BE2C (cell line): ENCODE measurements around the gene IRF6. TPM values are rescaled to one million over a fixed set of nuclear protein-coding genes. Genes with fewer than 3 reads are reported as not detected.

Source experiments
- DNase-seq: peaks from one replicate; pipeline ENCODE4 v3.0.0-alpha.2; 2020
- H3K27me3 ChIP-seq: fragments of 250-450 bp; sonication (Bioruptor Pico); 2 replicates; pipeline ENCODE4 v1.5.1; 2020; ENCODE audit warnings: mild to moderate bottlenecking
- H3K36me3 ChIP-seq: fragments of 250-450 bp; sonication (Bioruptor Pico); 2 replicates; pipeline ENCODE4 v1.5.1; 2020; ENCODE audit warnings: mild to moderate bottlenecking
- H3K4me1 ChIP-seq: fragments of 250-450 bp; sonication (Bioruptor Pico); 2 replicates; pipeline ENCODE4 v1.5.1; 2020
- H3K4me3 ChIP-seq: 2 replicates; pipeline ENCODE4 v1.5.1; 2011; ENCODE audit warnings: low read depth, low read length
- H3K9me3 ChIP-seq: fragments of 250-450 bp; sonication (Bioruptor Pico); 2 replicates; pipeline ENCODE4 v1.5.1; 2020
- polyA plus RNA-seq: library from polyadenylated mRNA; unstranded; fragments of >200 nt; gene quantifications from one replicate; pipeline ENCODE4 v1.2.1, GENCODE V29; 2012; ENCODE audit warnings: low read depth, missing spikeins; ENCODE audit not compliant: insufficient read length, insufficient read depth
- TF ChIP-seq, protein P1 (sequence below): IDR thresholded peaks from 2 replicates; pipeline ENCODE4 v1.5.1; 2012; ENCODE audit warnings: mild to moderate bottlenecking, low read depth, low read length

The IRF6 gene
- 4.9 TPM for polyA plus RNA-seq

DNA sequence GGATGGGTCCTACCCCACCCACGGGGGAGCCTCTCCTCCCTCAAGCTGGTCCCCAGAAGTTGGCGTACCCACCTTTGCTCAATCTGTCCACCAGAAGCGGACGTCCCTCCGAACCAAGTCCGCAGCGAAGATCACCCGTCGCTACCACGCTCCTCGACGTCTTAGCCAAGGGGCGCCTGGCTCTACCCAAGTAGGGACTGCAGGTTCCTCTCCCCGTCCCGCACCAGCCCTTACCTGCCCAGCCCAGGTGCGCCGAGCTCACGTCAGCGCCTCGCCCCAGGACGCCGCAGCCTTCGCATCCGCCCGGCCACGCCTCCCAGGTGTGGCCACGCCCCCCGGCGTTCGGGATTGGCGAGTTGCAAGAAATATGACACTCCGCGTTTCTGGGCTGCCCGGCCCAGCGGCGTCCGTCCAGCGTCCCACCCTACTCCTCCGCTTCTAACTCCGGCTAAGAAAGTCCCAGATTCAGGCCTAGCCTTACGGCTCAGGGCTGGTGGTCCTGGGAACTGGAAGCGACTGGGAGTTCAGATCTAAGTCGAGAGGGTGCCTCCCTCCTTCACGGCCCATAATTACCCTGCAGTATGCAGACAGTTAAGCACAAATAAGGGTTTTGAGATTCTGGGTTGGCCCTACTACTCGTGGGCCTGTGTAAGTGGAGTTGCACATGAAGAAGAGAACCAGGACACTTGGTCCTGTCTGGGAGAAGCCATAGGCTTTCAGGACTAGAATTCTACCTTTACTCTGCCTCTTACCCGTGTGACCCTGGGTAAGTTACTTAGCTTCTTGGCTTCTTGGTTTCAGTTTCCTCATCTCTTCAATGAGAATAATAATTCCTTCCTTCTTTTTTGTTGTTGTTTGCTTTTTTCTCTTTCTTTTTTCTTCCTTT lies at the start of gene IRF6:
IRF6 (minus strand) TSS at position 268 of the 886 bp plus-strand sequence. CDS start 4,729 bp downstream, outside the sequence.
- Histone ChIP-seq H3K9me3 (no peaks in the 10 kb centered on the region), H3K36me3 (no peaks in the 10 kb centered on the region), H3K4me3 (no peak within 1 kb of the TSS), H3K27me3 (no peaks in the 10 kb centered on the region), H3K4me1 (peaks cover 44% of the 10 kb centered on the region)
- TF ChIP-seq, protein P1, sequence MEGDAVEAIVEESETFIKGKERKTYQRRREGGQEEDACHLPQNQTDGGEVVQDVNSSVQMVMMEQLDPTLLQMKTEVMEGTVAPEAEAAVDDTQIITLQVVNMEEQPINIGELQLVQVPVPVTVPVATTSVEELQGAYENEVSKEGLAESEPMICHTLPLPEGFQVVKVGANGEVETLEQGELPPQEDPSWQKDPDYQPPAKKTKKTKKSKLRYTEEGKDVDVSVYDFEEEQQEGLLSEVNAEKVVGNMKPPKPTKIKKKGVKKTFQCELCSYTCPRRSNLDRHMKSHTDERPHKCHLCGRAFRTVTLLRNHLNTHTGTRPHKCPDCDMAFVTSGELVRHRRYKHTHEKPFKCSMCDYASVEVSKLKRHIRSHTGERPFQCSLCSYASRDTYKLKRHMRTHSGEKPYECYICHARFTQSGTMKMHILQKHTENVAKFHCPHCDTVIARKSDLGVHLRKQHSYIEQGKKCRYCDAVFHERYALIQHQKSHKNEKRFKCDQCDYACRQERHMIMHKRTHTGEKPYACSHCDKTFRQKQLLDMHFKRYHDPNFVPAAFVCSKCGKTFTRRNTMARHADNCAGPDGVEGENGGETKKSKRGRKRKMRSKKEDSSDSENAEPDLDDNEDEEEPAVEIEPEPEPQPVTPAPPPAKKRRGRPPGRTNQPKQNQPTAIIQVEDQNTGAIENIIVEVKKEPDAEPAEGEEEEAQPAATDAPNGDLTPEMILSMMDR = no peak
- DNase-seq = no peak

DNA sequence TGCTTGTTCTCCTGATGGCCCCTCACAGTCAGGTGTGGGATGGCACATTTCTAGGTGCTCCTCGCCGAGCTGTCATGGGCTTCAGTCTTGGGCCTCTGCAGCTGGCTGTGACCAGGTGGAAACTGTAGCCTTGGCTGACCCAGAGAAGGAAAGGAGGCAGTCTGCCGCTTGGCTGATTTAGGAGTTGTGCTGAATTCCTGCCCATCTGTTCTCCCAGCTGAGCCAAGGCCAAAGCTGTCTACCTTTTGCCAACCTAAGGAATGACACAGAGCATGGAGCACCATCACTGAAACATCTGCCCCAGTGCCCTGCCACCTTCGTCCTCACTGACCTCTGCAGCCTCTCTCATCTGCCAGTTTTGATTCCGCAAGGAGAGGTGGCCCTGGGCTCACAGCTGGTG lies 49.7 kb upstream of the IRF6 start:
- no peak overlapping the region for H3K4me3 ChIP-seq

DNA sequence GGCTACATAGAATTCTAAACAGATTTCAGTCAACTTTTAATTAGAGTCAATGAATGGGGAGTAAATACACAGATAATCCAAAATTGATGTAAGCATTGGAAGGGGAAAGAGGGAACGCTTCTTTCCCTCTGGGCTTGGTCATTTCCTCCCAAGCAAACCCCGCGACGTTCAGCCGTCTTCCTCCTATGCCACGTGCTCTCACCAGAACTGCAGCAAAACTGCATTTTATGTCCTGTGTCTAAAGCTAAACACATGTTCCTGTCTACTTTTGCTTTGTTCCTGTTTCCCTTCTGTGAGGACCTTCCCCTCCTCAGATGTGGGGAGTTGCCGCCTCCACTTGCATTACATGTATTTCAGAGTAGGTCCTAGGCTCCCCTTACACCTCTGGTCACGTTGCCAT lies 49.1 kb upstream of the IRF6 start:
- no peak for DNase-seq
- Histone ChIP-seq H3K9me3 (no peaks in the 10 kb centered on the region), H3K27me3 (no peaks in the 10 kb centered on the region), H3K4me3 (no peak overlapping the region), H3K4me1 (peaks cover 7% of the 10 kb centered on the region), H3K36me3 (peaks cover 42% of the 10 kb centered on the region)
- TF ChIP-seq, protein P1 = no peak

More for the DNA sequence above, 49.7 kb upstream of the IRF6 start:
- Histone ChIP-seq H3K4me1 (peaks cover 1% of the 10 kb centered on the region), H3K36me3 (peaks cover 38% of the 10 kb centered on the region), H3K9me3 (no peaks in the 10 kb centered on the region), H3K27me3 (no peaks in the 10 kb centered on the region)
- TF ChIP-seq, protein P1 = no peak
- DNase-seq = no peak

DNA sequence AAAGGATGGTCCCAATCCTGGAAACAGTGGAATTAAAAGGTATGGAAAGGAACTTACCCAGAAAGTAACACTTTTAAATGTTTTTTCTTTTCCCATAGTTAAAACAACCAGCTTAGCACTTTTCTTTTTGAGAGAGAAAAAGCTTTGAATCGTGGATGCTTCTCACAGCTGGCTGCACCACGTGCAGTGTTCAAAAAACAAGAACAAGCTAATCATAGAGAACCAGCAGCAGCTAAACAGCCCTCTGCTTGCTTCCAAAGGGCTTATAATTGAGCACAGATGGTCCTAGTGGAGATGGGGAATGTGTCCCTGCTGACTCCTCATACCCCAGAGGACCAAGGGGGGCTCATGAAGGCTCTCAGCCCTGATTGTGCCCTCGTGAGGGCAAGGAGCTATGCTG lies 48.3 kb upstream of the IRF6 start:
- Histone ChIP-seq H3K4me3 (no peak overlapping the region), H3K27me3 (no peaks in the 10 kb centered on the region), H3K4me1 (peaks cover 9% of the 10 kb centered on the region), H3K36me3 (peaks cover 47% of the 10 kb centered on the region), H3K9me3 (no peaks in the 10 kb centered on the region)
- no peak for DNase-seq
- TF ChIP-seq, protein P1 = no peak

DNA sequence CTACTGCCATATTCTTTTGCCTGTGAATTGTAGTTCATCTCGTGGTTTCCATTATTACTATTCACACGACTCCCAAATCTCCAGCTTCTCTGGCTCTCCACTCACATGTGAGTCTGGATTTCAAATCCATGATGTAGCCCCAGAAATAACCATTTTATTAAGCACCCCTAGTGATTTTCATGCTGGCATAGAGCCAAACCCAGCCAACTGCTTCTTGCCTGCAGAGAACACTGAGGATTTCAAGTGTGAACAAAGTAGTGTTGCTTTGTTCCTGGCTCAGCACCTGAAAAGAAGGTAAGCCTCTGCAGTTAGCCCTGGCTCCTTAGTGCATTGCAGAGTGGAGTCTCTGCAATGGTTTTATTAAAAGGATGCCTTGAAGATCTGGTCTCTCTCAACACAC lies 47.7 kb upstream of the IRF6 start:
- TF ChIP-seq, protein P1 = no peak
- no peak overlapping the region for H3K4me3 ChIP-seq
- H3K27me3 ChIP-seq = no peaks in the 10 kb centered on the region
- DNase-seq = no peak
- H3K36me3 ChIP-seq = peaks cover 49% of the 10 kb centered on the region
- H3K9me3 ChIP-seq = no peaks in the 10 kb centered on the region
- H3K4me1 ChIP-seq = peaks cover 9% of the 10 kb centered on the region
